HepG2 (cell line): ENCODE measurements around the gene ACSL1. TPM values are rescaled to one million over a fixed set of nuclear protein-coding genes. Genes with fewer than 3 reads are reported as not detected.

Source experiments
- ARNT ChIP-seq: fragments of 450-650 bp; IDR thresholded peaks from 2 replicates; pipeline ENCODE4 v1.6.1; 2017
- CBX5 ChIP-seq: sonication (generic); formaldehyde crosslinking; IDR thresholded peaks from 2 replicates; pipeline ENCODE4 v1.4.0; 2020; ENCODE audit warnings: missing genetic modification reagents, borderline replicate concordance
- CC2D1A ChIP-seq: sonication (generic); formaldehyde crosslinking; IDR thresholded peaks from 2 replicates; pipeline ENCODE4 v1.8.1; 2023; ENCODE audit warnings: mild to moderate bottlenecking, missing genetic modification reagents
- CHD2 ChIP-seq: IDR thresholded peaks from 2 replicates; pipeline ENCODE4 v1.6.1; 2011; ENCODE audit warnings: low read depth, low read length, improper control_type of control experiment
- ETV5 ChIP-seq: IDR thresholded peaks from 2 replicates; pipeline ENCODE4 v1.6.1; 2018; ENCODE audit warnings: missing biosample characterization, missing genetic modification reagents, inconsistent platforms, borderline replicate concordance
- ETV6 ChIP-seq: sonication (generic); formaldehyde crosslinking; conservative IDR thresholded peaks from 2 replicates; pipeline ENCODE4 v1.4.0; 2020; ENCODE audit warnings: missing genetic modification reagents
- FLYWCH1 ChIP-seq: sonication (generic); formaldehyde crosslinking; IDR thresholded peaks from 2 replicates; pipeline ENCODE4 v1.8.1; 2023; ENCODE audit warnings: mild to moderate bottlenecking, missing genetic modification reagents
- FOSL2 ChIP-seq: sonication (generic); formaldehyde crosslinking; IDR thresholded peaks from 2 replicates; pipeline ENCODE4 v1.4.0; 2020; ENCODE audit warnings: missing genetic modification reagents
- GPBP1L1 ChIP-seq: sonication (generic); formaldehyde crosslinking; IDR thresholded peaks from 2 replicates; pipeline ENCODE4 v1.5.0; 2020; ENCODE audit warnings: mild to moderate bottlenecking, missing genetic modification reagents
- HNF4G ChIP-seq, 2 experiments: sonication (generic) in 1 of 2; formaldehyde crosslinking in 1 of 2; IDR thresholded peaks; 2 replicates each; pipeline versions ENCODE4 v1.4.0 to v1.6.1; 2011 to 2020; ENCODE audit warnings: borderline replicate concordance in 2 of 2, low read depth in 2 of 2, mild to moderate bottlenecking in 2 of 2, low read length in 1 of 2, missing genetic modification reagents in 1 of 2, moderate library complexity in 1 of 2
- LCORL ChIP-seq, 2 experiments: fragments of 450-650 bp in 1 of 2; sonication (generic) in 1 of 2; formaldehyde crosslinking in 1 of 2; IDR thresholded peaks; 2 replicates each; pipeline versions ENCODE4 v1.5.0 to v1.6.1; 2017 to 2020; ENCODE audit warnings: antibody characterized with exemption in 1 of 2, missing genetic modification reagents in 1 of 2
- MLLT10 ChIP-seq: sonication (generic); formaldehyde crosslinking; IDR thresholded peaks from 2 replicates; pipeline ENCODE4 v1.4.0; 2020; ENCODE audit warnings: missing genetic modification reagents
- MXD4 ChIP-seq: IDR thresholded peaks from 2 replicates; pipeline ENCODE4 v1.6.1; 2016; ENCODE audit warnings: mild to moderate bottlenecking, missing biosample characterization, missing genetic modification reagents
- NR1H2 ChIP-seq: sonication (generic); formaldehyde crosslinking; IDR thresholded peaks from 2 replicates; pipeline ENCODE4 v1.8.1; 2022; ENCODE audit warnings: low read depth, missing genetic modification reagents, borderline replicate concordance
- TBX3 ChIP-seq: fragments of 450-650 bp; IDR thresholded peaks from 2 replicates; pipeline ENCODE4 v1.6.1; 2017; ENCODE audit warnings: antibody characterized with exemption, mild to moderate bottlenecking, inconsistent platforms, borderline replicate concordance
- ZBTB25 ChIP-seq: IDR thresholded peaks from 2 replicates; pipeline ENCODE4 v1.6.1; 2018; ENCODE audit warnings: missing genetic modification reagents
- ZNF10 ChIP-seq: sonication (generic); formaldehyde crosslinking; IDR thresholded peaks from 2 replicates; pipeline ENCODE4 v1.4.0; 2020; ENCODE audit warnings: mild to moderate bottlenecking, low read depth, missing genetic modification reagents, borderline replicate concordance
- ZNF263 ChIP-seq: sonication (generic); formaldehyde crosslinking; IDR thresholded peaks from 2 replicates; pipeline ENCODE4 v1.4.0; 2020; ENCODE audit warnings: missing genetic modification reagents
- ZNF382 ChIP-seq: sonication (generic); formaldehyde crosslinking; IDR thresholded peaks from 2 replicates; pipeline ENCODE4 v1.5.0; 2020; ENCODE audit warnings: missing genetic modification reagents, mild to moderate bottlenecking, borderline replicate concordance
- ZNF549 ChIP-seq: sonication (generic); formaldehyde crosslinking; IDR thresholded peaks from 2 replicates; pipeline ENCODE4 v1.5.0; 2020; ENCODE audit warnings: missing genetic modification reagents
- ZNF674 ChIP-seq: sonication (generic); formaldehyde crosslinking; IDR thresholded peaks from 2 replicates; pipeline ENCODE4 v1.5.0; 2020; ENCODE audit warnings: low read depth, mild to moderate bottlenecking, missing genetic modification reagents
- ZNF724P ChIP-seq: sonication (generic); formaldehyde crosslinking; IDR thresholded peaks from 2 replicates; pipeline ENCODE4 v1.8.0; 2022; ENCODE audit warnings: missing genetic modification reagents, borderline replicate concordance
- ZNF850 ChIP-seq: sonication (generic); formaldehyde crosslinking; conservative IDR thresholded peaks from 2 replicates; pipeline ENCODE4 v1.9.0; 2021; ENCODE audit warnings: mild to moderate bottlenecking, missing genetic modification reagents
- ZSCAN12 ChIP-seq: sonication (generic); formaldehyde crosslinking; IDR thresholded peaks from 2 replicates; pipeline ENCODE4 v1.9.0; 2021; ENCODE audit warnings: mild to moderate bottlenecking, missing genetic modification reagents
- polyA plus RNA-seq, 8 experiments: library from polyadenylated mRNA; depleted of rRNA in 3 of 8; stranded (reverse) in 7 of 8; unstranded in 1 of 8; fragments of >200 nt; fragmentation: Illumina TruSeq in 4 of 8; extraction: Trizol in 4 of 8; gene quantifications; 2 replicates each; pipeline versions ENCODE4 v1.2.1 to v1.2.3, GENCODE V29; 2011 to 2016; ENCODE audit warnings: low read depth in 4 of 8, missing spikeins in 1 of 8, mixed read lengths in 1 of 8; ENCODE audit not compliant: insufficient read depth in 1 of 8
- total RNA-seq, 5 experiments: library from RNA; depleted of rRNA; stranded (reverse); fragments of >200 nt; fragmentation: Illumina TruSeq; extraction: Trizol; gene quantifications; 2 replicates each; pipeline ENCODE4 v1.2.3, GENCODE V29; 2016; ENCODE audit warnings: low read depth in 1 of 5
- TF ChIP-seq, protein P1 (sequence below): fragments of 450-650 bp; IDR thresholded peaks from 2 replicates; pipeline ENCODE4 v1.6.1; 2016

The ACSL1 gene
- total and polyA plus RNA-seq, 2 of the 13 experiments (the other 11 are each of a cell fraction or from before 2014, with no cell fraction given), result 10.0 to 29.8 TPM

DNA sequence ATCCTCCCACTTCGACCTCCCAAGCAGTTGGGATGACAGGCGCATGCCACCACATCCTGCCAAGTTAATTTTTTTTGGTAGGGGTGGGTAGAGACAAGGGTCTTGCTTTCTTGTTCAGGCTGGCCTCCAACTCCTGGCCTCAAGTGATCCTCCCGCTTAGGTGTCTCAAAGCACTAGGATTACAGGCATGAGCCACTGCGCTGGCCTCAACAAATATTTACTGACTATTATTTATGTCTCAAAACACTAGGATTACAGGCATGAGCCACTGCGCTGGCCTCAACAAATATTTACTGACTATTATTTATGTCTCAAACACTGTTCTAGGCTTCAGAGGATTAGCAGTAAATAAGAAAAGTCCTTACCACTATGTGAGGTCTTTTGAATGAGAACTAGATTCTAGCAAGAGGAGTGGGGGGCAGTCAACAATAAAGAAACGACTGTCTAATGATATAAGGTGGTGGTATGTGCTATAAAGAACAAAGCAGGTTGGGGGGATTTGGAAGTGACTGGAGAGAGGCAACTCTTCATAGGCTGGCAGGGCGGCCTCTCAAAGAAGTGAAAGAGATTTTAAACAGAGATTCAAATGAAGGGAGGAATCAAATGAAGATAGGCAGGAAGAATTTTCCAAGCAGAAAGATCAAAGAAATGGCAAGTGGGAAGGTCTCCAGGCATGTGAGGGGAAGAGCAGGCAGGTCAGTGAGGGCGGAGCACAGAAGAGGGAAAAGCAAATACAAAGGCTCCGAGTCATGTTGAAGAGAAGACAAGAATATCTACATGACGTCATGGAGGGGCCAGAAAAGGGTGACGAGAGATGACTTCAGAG, 12.7 kb upstream of the ACSL1 start (continued):
- TF ChIP-seq ZNF10, result no peak
- no peak for TF ChIP-seq GPBP1L1
- no peak for TF ChIP-seq ZNF674
- TF ChIP-seq ZNF382 (CRISPR knock-in tag), result no peak
- TF ChIP-seq MLLT10 (CRISPR knock-in tag), result no peak
- no peak for TF ChIP-seq HNF4G (IDR thresholded peaks at IDR 0.05; ENCODE audit: borderline replicate concordance, low read depth, low read length)
- TF ChIP-seq HNF4G (CRISPR knock-in tag; IDR thresholded peaks at IDR 0.05; ENCODE audit: borderline replicate concordance, low read depth), result no peak
- TF ChIP-seq ZNF549 (CRISPR knock-in tag), result no peak
- peak; percentile 91 for TF ChIP-seq FOSL2 (CRISPR knock-in tag)
- TF ChIP-seq ZBTB25 (CRISPR knock-in tag), result peak; percentile 43; the same call in 1 of the 2 replicates
- TF ChIP-seq ETV6, result no peak
- TF ChIP-seq FLYWCH1 (CRISPR knock-in tag), result no peak
- TF ChIP-seq ZNF263 (CRISPR knock-in tag), result no peak
- no peak for TF ChIP-seq CHD2
- TF ChIP-seq ZSCAN12 (CRISPR knock-in tag), result no peak
- TF ChIP-seq CBX5 (CRISPR knock-in tag), result no peak; the same call in 1 of the 2 replicates
- TF ChIP-seq ETV5 (CRISPR knock-in tag), result peak; percentile 31; the same call in 1 of the 2 replicates
- TF ChIP-seq TBX3, result peak; percentile 92
- TF ChIP-seq CC2D1A (CRISPR knock-in tag), result no peak
- TF ChIP-seq ARNT, result no peak
- no peak for TF ChIP-seq MXD4 (CRISPR knock-in tag)
- no peak for TF ChIP-seq ZNF850 (CRISPR knock-in tag)
- no peak for TF ChIP-seq LCORL (IDR thresholded peaks at IDR 0.05)
- TF ChIP-seq LCORL (CRISPR knock-in tag; IDR thresholded peaks at IDR 0.05), result no peak
- no peak for TF ChIP-seq NR1H2 (CRISPR knock-in tag)
- TF ChIP-seq, protein P1, sequence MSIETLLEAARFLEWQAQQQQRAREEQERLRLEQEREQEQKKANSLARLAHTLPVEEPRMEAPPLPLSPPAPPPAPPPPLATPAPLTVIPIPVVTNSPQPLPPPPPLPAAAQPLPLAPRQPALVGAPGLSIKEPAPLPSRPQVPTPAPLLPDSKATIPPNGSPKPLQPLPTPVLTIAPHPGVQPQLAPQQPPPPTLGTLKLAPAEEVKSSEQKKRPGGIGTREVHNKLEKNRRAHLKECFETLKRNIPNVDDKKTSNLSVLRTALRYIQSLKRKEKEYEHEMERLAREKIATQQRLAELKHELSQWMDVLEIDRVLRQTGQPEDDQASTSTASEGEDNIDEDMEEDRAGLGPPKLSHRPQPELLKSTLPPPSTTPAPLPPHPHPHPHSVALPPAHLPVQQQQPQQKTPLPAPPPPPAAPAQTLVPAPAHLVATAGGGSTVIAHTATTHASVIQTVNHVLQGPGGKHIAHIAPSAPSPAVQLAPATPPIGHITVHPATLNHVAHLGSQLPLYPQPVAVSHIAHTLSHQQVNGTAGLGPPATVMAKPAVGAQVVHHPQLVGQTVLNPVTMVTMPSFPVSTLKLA, result no peak
- TF ChIP-seq ZNF724P (CRISPR knock-in tag), result no peak
